ENCODE data around the gene NOC2L. TPM values are rescaled to one million over a fixed set of nuclear protein-coding genes. Genes with fewer than 3 reads are reported as not detected.

Gene NOC2L
- total RNA-seq, 2 experiments from 2014 or later: 77.9 to 99.0 TPM

DNA sequence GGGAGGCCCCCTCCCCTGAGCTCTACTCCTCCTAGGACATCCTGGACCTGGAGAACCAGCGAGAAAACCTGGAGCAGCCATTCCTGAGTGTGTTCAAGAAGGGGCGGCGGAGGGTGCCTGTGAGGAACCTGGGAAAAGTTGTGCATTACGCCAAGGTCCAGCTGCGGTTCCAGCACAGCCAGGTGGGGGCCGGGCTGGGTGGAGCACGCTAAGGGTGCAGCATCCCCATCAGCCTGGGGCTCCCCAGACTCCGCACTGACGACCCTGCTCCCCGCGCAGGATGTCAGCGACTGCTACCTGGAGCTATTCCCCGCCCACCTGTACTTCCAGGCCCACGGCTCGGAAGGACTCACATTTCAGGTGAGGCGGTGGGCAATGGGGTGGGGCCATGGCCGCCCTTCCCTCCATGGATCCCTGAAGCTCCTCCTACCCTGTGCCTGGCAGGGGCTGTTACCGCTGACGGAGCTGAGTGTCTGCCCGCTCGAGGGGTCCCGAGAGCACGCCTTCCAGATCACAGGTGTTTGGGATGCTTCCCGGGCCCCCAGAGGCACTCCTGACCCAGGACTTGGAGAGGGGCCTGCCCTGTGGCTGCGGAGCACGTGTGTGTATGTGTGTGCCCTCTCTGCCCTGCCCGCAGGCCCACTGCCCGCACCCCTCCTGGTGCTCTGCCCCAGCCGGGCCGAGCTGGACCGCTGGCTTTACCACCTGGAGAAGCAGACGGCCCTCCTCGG is 11.4 kb upstream of the NOC2L start:
- POLR2A ChIA-PET: no interaction called here
- no peaks in the 10 kb centered on the region for H3K4me1 ChIP-seq (ENCODE audit: insufficient read depth, low read length, poor library complexity, severe bottlenecking)
- no peak overlapping the region for H3K27ac ChIP-seq (ENCODE audit: low read depth, low read length, poor library complexity, severe bottlenecking)
- BruUV-seq (replicated peaks): no TSS peak
- no peaks in the 10 kb centered on the region for H3K9me2 ChIP-seq (ENCODE audit: insufficient read depth, low read length)
- H3K4me2 ChIP-seq (ENCODE audit: low read length): no peak overlapping the region
- TF ChIP-seq CTCF (conservative IDR thresholded peaks at IDR 0.05; ENCODE audit: low read length) (no peak), EZH2phosphoT487 (IDR thresholded peaks at IDR 0.05; ENCODE audit: borderline replicate concordance, low read depth, low read length) (no peak)
- H3K9me3 ChIP-seq (ENCODE audit: low read length): no peaks in the 10 kb centered on the region
- CTCF ChIA-PET (ENCODE audit: unreplicated experiment): no interaction called here
- H4K20me1 ChIP-seq (ENCODE audit: insufficient read depth, low read length): no peaks in the 10 kb centered on the region; the same call in 1 of the 2 replicates
- H2AFZ ChIP-seq (ENCODE audit: low read length): no peak overlapping the region
- H3K36me3 ChIP-seq (ENCODE audit: insufficient read depth, low read length): no peaks in the 10 kb centered on the region
- DNase-seq (ENCODE audit: low spot score): no peak
- no peaks in the 10 kb centered on the region for H3K79me2 ChIP-seq (ENCODE audit: insufficient read depth, low read depth, low read length)
- intact Hi-C loops (cut with micrococcal nuclease; ENCODE audit: unreplicated experiment): no loop called here
- H3K4me3 ChIP-seq (ENCODE audit: low read depth, low read length, poor library complexity, severe bottlenecking): no peak overlapping the region

GRCh38 chr1:969260-969855 is 10.3 kb upstream of the NOC2L start:
- Histone ChIP-seq H3K4me1 (ENCODE audit: insufficient read depth, low read length, poor library complexity, severe bottlenecking) (no peaks in the 10 kb centered on the region), H3K27ac (ENCODE audit: low read depth, low read length, poor library complexity, severe bottlenecking) (no peak overlapping the region), H3K4me3 (ENCODE audit: low read depth, low read length, poor library complexity, severe bottlenecking) (no peak overlapping the region), H3K79me2 (ENCODE audit: insufficient read depth, low read depth, low read length) (no peaks in the 10 kb centered on the region), H3K4me2 (ENCODE audit: low read length) (no peak overlapping the region), H3K36me3 (ENCODE audit: insufficient read depth, low read length) (no peaks in the 10 kb centered on the region), H3K9me2 (ENCODE audit: insufficient read depth, low read length) (no peaks in the 10 kb centered on the region), H2AFZ (ENCODE audit: low read length) (no peak overlapping the region), H4K20me1 (ENCODE audit: insufficient read depth, low read length) (no peaks in the 10 kb centered on the region; the same call in 1 of the 2 replicates), H3K9me3 (ENCODE audit: low read length) (no peaks in the 10 kb centered on the region)
- TF ChIP-seq CTCF (conservative IDR thresholded peaks at IDR 0.05; ENCODE audit: low read length) (no peak), EZH2phosphoT487 (IDR thresholded peaks at IDR 0.05; ENCODE audit: borderline replicate concordance, low read depth, low read length) (no peak)
- no peak for DNase-seq (ENCODE audit: low spot score)
- ChIA-PET CTCF (ENCODE audit: unreplicated experiment) (no interaction called here), POLR2A (no interaction called here)
- intact Hi-C loops (cut with micrococcal nuclease; ENCODE audit: unreplicated experiment): no loop called here
- BruUV-seq (replicated peaks): no TSS peak

Data from OCI-LY7 (cell line).